Retinal pigment epithelial cell (primary cell): ENCODE results near the gene PAX5.

Source experiments
- DNase-seq: peaks from one replicate; pipeline ENCODE4 v3.0.0-alpha.2; 2010; ENCODE audit warnings: low read depth
- H3K4me3 ChIP-seq: 2 replicates; pipeline ENCODE4 v1.5.1; 2011; ENCODE audit warnings: mild to moderate bottlenecking, low read length, control low read depth, moderate library complexity
- TF ChIP-seq, protein P1 (sequence below): conservative IDR thresholded peaks from 2 replicates; pipeline ENCODE4 v1.5.1; 2011; ENCODE audit warnings: low read depth, low read length, control low read depth, inconsistent platforms

Gene PAX5

DNA sequence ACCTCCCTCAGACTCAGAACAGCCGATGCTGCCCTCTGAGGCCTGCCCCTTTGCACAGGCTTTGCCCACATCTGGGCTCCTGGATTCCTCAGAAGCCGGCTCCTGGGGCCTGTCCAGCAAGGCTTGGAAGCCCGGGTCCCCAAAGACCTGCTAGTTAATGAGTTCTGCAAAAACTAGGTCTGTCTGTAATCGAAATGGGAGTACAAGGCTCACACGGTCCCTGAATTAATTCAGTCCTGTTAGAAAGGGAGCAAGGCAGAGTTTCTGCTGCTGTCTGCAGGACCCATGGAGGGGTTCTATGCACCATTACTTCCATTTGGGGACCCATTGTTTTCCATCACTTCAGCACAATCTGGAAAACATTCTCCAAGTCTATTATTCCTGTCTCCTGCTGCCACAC is 239.6 kb downstream of the PAX5 start:
- TF ChIP-seq, protein P1, sequence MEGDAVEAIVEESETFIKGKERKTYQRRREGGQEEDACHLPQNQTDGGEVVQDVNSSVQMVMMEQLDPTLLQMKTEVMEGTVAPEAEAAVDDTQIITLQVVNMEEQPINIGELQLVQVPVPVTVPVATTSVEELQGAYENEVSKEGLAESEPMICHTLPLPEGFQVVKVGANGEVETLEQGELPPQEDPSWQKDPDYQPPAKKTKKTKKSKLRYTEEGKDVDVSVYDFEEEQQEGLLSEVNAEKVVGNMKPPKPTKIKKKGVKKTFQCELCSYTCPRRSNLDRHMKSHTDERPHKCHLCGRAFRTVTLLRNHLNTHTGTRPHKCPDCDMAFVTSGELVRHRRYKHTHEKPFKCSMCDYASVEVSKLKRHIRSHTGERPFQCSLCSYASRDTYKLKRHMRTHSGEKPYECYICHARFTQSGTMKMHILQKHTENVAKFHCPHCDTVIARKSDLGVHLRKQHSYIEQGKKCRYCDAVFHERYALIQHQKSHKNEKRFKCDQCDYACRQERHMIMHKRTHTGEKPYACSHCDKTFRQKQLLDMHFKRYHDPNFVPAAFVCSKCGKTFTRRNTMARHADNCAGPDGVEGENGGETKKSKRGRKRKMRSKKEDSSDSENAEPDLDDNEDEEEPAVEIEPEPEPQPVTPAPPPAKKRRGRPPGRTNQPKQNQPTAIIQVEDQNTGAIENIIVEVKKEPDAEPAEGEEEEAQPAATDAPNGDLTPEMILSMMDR = no peak
- no peak for DNase-seq
- H3K4me3 ChIP-seq = no peak overlapping the region

DNA sequence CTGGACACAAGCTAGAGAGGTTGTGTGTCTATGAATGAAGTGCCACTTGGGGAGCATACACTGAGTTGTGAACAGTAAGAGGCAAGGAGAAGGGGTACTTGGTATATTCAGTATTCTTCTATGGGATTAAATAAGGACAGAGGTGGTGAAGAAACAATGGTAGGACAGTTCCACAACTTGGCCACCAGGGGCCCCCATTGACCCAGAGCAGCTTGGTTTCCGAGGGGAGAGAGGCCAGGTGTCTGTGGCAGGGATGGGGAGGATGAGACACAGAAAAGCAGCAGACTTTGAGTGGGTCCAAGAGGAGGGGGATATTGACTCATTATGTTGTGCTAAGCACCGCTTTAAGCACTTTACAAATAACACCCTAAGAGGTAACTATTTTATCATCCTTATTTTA is 240.8 kb downstream of the PAX5 start:
- DNase-seq = no peak
- H3K4me3 ChIP-seq = no peak overlapping the region
- TF ChIP-seq, protein P1 = peak; percentile 34

DNA sequence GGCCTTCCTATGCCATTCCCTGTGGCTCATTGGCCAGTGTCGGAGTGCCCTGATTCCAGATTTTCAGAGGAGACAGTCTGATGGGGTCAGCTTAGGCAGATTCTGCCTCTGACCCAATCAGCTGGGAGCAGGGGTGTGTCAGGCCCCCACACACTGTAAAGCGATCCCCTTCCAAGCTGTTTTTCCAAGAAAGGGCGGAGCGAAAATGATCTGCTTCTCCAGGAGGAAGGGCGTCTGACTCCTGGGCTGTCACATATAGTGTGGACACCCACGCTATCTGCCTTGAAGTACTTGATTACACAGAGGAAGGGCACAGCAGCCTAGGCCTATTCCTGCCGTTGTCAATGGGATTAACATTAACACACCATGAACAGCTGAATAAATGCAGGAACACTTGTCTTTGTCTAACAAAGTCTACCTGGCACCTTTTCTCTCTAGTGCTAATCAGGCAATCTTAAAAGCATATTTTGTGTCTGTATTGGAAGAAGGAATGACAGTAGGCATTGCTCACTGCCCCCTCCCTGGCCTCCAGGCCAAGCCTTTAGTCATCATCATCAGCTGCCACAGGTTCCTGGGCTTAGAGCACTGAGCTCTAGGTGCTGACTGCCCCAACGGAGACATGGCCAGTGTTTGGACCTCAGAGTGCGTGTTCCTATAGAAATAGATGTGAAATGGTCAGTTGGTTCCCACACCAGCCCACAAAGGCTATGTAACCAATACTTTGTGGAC is 242.7 kb downstream of the PAX5 start:
- TF ChIP-seq, protein P1 = no peak
- H3K4me3 ChIP-seq = no peak overlapping the region
- no peak for DNase-seq

DNA sequence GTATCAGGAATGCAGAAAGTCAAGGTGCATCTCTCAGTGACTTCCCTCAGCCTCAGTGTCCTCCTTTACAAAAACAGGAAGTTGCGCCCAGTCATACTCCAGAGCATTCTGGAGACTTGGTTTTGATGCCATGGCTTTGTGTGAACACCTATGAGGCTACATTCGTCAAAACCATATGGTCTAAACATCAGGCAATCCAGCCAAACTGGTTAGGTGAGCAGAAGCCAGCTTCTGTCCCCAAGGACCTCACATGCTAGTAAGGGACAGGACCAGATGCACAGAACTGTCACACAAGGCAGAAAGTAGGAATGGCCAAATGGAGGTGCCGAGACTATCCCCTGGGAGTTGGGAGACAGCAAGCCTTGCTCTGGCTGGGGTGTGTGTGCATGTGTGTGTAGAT is 244.2 kb downstream of the PAX5 start:
- no peak for DNase-seq
- H3K4me3 ChIP-seq = no peak overlapping the region
- TF ChIP-seq, protein P1 = no peak

DNA sequence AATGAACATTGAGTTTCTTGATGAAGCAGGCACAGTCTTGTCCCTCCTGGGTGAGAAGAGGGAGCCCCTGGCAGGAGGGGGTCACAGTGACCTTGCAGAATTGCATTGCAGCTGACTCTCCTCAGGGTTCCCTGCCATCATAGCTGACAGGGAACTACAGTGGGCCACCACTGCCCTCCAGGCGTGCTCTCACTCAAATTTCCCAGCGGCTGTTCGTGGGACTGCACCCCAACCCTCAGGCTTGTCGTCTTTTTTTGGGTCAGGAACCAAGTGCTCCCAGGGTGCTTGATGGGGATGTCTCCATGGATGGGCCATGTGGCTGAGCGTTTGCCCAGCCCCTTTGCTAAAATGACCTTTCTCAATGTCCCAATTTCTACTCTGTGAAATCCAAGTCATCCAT is 245.5 kb downstream of the PAX5 start:
- H3K4me3 ChIP-seq = no peak overlapping the region
- TF ChIP-seq, protein P1 = peak; percentile 45
- DNase-seq = no peak

DNA sequence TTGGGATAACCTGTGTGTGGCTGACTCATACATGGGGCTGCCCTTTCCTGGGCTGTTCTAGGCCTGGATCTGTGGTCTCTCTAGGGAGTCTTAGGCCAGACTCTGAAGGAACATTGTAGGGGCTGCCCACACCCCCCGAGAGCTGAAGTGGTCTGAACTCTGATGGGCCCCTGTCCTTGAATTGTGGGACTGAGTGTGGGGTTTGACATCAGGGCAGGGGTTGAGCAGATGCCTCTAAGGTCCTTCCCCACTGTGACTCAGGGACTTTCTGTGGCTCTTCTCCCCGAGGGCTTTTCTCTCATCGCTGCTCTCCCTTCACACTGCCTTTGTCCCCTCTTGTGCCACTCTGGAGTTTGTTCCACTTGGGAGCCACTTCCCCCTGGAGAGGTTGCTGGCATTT is 246.4 kb downstream of the PAX5 start:
- H3K4me3 ChIP-seq = no peak overlapping the region
- DNase-seq = no peak
- TF ChIP-seq, protein P1 = no peak
